OCI-LY1 (cell line): ENCODE measurements around the gene TSN.

Experiments used
- EZH2 ChIP-seq: fragments of 200-600 bp; sonication (generic), shearing (Covaris generic); IDR thresholded peaks from 2 replicates; pipeline ENCODE4 v1.8.0; 2017; ENCODE audit warnings: borderline replicate concordance, mixed run types, mild to moderate bottlenecking, antibody characterized with exemption, low read length, moderate library complexity, mixed read lengths
- TF ChIP-seq, protein P1 (sequence below): fragments of 200-600 bp; sonication (generic), shearing (Covaris generic); IDR thresholded peaks from 2 replicates; pipeline ENCODE4 v1.5.1; 2017; ENCODE audit warnings: mild to moderate bottlenecking, antibody characterized with exemption, low read length, moderate library complexity, mixed read lengths

DNA sequence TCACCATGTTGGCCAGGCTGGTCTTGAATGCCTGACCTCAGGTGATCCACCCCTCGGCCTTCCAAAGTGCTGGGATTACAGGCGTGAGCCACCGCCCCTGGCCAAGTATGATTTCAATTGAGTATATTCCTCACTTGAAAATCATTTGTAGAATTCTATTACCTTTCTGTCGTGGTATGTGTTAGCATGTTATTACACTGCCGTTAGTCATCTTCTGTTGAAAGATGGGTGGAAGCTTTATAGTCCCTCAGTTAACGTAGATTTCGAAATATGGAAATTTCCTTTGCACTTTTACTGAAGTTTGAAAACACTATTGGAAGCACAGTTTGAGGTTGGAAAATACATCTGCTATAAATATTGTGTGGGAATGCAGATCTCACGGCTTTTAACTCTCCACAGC, 33.5 kb upstream of the TSN start:
- TF ChIP-seq, protein P1, sequence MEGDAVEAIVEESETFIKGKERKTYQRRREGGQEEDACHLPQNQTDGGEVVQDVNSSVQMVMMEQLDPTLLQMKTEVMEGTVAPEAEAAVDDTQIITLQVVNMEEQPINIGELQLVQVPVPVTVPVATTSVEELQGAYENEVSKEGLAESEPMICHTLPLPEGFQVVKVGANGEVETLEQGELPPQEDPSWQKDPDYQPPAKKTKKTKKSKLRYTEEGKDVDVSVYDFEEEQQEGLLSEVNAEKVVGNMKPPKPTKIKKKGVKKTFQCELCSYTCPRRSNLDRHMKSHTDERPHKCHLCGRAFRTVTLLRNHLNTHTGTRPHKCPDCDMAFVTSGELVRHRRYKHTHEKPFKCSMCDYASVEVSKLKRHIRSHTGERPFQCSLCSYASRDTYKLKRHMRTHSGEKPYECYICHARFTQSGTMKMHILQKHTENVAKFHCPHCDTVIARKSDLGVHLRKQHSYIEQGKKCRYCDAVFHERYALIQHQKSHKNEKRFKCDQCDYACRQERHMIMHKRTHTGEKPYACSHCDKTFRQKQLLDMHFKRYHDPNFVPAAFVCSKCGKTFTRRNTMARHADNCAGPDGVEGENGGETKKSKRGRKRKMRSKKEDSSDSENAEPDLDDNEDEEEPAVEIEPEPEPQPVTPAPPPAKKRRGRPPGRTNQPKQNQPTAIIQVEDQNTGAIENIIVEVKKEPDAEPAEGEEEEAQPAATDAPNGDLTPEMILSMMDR: no peak
- no peak for TF ChIP-seq EZH2
